Tibial nerve (tissue), 4 donors: Measurements from ENCODE around the gene NAPG.

Source experiments
- EP300 ChIP-seq, 2 donors: sonication (generic); formaldehyde crosslinking; IDR thresholded peaks; one replicate each; pipeline ENCODE4 v1.6.1; 2017; ENCODE audit warnings: antibody characterized with exemption in 2 of 2, mild to moderate bottlenecking in 1 of 2
- TF ChIP-seq, protein P1 (sequence below), 5 experiments: fragments of 200-600 bp in 3 of 5; fragments of 450-650 bp in 2 of 5; sonication (generic) in 3 of 5; IDR thresholded peaks; one replicate each; pipeline ENCODE4 v1.5.1; 2016 to 2019; ENCODE audit warnings: antibody characterized with exemption in 5 of 5, mild to moderate bottlenecking in 3 of 5, moderate library complexity in 2 of 5

DNA sequence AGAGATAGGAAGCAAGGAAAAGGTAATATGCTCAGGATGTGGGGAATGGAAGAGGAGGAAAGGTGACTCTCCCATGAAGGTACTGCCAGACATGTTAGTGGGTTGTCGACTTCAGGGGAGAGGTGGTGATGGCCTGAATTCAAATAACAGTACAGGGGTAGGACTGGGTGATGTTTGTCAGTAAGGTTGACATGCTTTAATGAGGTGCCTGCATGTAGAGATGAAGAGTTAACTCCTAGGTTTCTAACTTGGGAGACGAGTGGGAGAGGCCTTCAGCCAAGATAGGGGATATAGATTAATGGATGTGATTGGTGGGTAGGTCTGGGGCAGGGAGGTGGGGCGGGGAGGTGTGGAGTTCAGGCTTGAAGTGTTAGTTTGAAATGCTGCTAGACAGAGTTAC lies 2.6 kb downstream of the NAPG start:
- TF ChIP-seq, protein P1, sequence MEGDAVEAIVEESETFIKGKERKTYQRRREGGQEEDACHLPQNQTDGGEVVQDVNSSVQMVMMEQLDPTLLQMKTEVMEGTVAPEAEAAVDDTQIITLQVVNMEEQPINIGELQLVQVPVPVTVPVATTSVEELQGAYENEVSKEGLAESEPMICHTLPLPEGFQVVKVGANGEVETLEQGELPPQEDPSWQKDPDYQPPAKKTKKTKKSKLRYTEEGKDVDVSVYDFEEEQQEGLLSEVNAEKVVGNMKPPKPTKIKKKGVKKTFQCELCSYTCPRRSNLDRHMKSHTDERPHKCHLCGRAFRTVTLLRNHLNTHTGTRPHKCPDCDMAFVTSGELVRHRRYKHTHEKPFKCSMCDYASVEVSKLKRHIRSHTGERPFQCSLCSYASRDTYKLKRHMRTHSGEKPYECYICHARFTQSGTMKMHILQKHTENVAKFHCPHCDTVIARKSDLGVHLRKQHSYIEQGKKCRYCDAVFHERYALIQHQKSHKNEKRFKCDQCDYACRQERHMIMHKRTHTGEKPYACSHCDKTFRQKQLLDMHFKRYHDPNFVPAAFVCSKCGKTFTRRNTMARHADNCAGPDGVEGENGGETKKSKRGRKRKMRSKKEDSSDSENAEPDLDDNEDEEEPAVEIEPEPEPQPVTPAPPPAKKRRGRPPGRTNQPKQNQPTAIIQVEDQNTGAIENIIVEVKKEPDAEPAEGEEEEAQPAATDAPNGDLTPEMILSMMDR (IDR thresholded peaks at IDR 0.05), result no peak
- TF ChIP-seq EP300 (IDR thresholded peaks at IDR 0.05), result no peak
